EH (cell line): ENCODE data around the gene LIN52.

Experiments used
- DNase-seq: peaks from one replicate; pipeline ENCODE4 v3.0.0-alpha.2; 2015; ENCODE audit warnings: low read depth

Gene LIN52, protein sequence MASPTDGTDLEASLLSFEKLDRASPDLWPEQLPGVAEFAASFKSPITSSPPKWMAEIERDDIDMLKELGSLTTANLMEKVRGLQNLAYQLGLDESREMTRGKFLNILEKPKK

DNA sequence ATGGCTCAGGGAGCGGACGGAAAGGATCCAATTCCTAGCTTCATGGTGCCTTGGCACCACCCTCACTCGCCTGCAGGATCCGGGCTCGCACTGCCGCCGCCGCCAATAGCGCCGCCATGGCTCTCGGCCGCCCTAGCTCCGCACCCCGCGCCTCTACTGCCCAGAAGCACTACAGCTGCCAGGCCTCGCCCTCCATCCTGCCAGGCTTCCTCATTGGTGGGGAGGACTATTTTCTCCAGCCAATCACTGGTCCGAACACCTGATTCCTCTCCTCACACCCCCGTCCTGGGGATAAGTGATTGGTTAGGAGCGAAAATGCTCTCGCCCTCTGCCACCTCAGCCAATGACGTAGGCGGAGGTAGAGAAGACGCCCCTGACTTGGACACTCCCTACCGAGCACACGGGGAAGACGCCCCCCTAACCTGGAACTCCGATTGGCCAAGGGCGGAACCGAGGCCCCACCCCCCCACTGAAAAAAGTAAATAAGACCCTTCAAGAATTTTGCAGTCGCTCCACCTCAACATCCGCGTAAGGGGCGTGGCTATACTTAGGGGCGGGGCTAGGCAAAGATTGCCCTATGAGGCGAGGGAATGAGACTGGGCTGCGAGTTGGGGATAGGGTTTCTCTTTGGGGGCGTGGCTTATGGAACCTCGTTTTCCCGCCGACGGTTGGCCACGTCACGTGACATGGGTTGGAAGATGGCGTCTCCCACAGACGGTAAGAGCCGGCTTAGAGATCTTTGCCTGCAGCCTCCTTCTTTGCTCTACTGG lies at the start of gene LIN52, which contains the start of gene ALDH6A1:
LIN52 (plus strand) TSS at position 680 of the 770 bp plus-strand sequence; CDS start at position 699, 19 bp downstream.
ALDH6A1 (minus strand) TSS at position 177 of the 770 bp plus-strand sequence; CDS start at position 118, 59 bp downstream.
- peak; percentile 100 for DNase-seq

- DNase-seq, result peak; percentile 65
These were observed 49.2 kb upstream of the LIN52 start for GRCh38 chr14:74035556-74035955.

DNA sequence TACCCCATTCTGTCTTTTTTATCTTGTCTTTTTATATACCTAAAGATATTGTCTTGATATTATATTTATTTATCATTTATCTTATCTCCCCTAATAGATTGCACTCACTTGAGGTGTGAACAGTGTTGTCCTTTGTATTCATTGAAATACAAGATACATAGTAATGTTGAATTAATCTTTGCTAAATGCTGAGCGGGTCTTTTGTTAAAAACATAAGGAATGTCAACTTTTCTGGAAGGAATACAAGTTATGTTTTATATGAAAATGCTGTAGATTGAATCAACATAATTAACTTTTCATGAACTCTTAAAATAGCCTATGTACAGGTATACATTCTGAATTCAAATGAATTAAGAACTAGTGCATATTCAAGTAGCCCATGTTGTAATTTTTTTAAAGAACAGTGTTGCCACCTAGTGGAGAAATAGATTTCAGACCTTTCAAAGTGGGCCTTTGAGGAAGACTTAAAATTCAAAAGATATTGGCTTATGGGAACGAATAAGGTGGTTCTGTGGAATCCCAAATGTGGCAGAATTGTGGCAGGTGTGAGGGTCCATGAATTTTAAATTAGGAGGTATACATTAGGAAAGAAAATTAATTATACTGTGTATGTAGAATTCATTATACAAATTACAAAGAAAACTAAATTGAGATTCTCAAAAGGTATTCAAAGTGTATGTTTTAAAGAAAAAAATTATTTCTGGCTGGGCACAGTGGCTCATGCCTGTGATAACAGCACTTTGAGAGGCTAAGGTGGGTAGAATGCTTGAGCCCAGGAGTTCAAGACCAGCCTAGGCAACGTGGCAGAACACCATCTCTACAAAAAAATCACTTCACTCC lies 46.5 kb upstream of the LIN52 start:
- peak; percentile 62 for DNase-seq

DNA sequence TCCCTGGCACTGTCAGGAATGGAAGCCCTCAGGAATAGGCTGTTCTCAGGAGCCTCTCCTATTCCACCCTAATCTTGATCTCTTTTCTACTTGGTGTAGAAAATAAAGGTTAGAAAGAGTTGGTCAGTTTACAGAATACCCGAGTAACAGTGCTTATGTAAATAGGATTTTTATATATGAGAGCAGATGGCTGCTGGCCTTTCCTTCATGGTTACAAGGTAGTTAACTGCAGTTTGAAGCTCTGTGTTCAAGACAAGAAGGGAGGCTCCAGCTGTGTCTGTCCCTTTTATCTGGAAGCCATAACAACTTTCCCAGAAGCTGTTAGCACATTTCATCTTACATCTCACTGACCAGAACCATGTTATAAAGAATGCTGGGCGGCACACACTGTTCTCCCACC lies 42.5 kb upstream of the LIN52 start:
- no peak for DNase-seq

DNA sequence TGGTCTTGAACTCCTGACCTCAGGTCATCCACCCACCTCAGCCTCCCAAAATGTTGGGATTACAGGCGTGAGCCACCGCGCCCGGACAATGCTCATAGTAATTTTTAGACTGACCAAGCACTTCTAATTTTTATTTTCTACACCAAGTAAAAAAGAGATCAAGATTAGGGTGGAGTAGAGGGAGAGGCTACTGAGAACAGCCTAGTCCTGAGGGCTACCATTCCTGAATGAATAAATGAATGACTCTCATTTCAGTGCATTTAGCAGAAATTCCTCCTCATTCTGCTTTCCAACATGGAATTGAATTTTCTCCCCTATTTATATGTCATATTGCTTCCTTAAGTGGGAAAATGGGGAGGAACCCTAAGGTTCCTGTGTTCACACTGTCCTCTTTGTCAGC lies 39.2 kb upstream of the LIN52 start:
- DNase-seq, result no peak

- no peak for DNase-seq
These were observed 36.5 kb upstream of the LIN52 start for GRCh38 chr14:74048281-74048680.

GRCh38 chr14:74049876-74050495 lies 34.8 kb upstream of the LIN52 start:
- no peak for DNase-seq

DNA sequence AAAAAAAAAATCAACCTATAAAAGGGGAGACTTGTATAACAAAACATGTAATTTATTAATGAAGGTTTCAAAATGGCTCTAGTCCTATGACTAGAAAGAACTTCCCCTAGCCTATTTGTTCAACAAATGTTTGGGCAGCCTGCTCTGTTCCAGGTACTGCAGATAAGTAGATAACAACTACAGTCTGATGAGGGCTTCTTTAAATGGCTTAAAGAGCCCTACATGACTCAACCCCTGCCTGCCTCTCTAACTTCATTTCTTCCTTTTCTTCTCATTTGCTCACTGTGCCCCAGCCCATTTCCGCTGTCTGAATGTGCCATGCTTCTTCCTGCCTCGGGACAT lies 22.0 kb upstream of the LIN52 start:
- no peak for DNase-seq

DNA sequence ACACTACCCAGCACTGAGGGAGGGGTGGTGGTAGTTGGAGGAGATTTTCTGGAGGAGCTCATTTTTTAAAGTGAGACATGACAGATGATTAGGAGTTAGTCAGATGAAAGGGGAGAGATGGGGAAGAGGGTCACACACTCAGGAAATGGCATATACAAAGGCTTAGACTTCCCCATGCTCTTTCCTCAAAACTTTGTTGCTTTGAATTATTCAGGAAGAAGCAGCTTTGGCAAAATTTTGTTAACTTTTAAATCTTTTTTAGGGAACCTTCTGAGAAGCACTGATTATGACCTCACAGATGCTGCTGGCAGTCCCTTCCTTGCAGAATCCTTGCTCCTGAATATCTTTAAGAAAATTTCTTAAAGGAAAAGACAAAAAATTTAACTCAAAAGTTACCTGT lies 20.3 kb upstream of the LIN52 start:
- no peak for DNase-seq

- DNase-seq, result peak; percentile 17
These were observed 19.9 kb upstream of the LIN52 start for GRCh38 chr14:74064883-74065282.

- no peak for DNase-seq
These were observed 18.8 kb upstream of the LIN52 start for GRCh38 chr14:74065746-74066575.

DNA sequence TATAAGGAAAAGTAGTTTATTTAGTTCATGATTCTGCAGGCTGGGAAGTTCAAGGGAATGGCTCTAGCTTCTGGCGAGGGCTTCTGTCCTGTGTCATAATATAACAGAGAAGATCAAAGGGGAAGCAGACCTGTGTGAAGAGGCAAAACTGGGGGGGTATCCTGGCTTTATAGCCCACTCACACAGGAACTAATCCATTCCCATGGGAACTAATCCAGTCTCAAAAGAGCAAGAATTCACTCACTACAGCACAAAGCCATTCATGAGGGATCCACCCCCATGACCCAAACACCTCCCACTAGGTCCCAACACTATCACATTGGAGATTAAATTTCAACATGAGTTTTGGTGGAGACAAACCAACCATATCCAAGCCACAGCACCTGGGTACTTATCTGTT lies 7.4 kb upstream of the LIN52 start:
- DNase-seq, result no peak

DNA sequence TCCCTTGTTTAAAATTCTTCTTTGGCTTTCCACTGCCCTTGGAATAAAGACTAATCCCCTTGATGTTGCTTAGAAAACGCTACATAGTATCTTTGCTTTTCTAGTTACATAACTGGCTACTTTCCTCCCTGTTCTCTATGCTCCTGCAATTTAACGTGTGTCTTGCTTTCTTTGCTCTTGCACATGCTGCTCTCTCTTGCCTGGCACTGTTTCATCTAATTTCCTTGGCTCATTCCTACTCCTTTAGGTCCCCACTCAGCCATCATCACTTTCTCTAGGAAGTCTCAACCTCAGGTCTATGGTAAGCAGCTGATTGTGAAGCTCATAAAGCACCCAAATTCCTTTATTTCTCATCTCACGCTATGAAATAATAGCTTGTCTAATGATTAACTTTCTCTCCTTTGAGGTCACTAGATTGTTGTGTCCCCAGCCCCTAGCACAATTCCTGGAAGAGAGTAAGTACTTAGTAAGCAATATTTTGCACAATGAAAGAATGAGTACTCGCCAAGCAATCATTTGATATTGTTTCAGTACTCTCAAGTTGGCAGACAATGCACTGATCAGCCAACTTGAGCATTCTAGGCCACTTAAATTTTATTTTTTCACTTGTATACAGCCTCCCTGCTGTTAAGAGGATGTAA lies 3.8 kb upstream of the LIN52 start:
- DNase-seq, result no peak

DNA sequence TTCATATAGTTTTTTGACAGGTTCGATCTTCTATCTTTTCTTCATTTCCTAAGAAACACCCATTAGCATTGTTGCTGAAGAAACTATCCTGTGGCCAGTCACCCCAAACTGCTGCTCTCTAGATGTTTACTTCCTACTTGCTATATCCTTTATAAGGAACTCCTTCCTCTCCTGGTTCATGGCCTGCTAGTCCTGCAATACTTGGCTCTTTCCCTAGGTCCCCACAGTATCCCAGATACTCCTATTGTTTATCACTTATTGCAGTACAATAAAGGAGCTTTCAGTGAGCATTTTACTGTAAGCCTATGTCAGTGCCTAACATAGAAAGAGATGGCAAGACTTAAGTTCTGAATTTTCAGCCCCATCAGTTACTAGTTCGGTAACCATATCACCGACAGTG lies 3.3 kb upstream of the LIN52 start:
- no peak for DNase-seq

DNA sequence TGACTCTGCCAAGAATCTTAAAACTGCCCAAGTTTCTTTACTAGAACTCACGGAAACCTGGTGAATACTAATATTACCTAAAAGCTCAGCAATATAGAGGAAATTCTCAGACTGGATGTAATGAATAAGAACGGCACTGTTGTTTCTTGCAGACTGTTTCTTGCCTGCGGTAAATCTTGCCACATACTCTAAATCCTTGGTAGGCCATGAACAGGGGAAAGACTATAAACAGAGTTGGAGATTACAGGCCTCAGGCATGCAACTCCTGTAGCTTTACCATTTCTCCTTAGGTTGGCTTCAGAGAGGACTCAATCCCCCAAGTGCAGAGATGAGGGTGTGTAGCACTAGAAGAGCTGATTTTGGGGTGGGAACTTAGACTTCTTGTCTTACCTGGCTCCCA lies 1.6 kb upstream of the LIN52 start:
- peak; percentile 6 for DNase-seq

- no peak for DNase-seq
These were observed 926 bp upstream of the LIN52 start for GRCh38 chr14:74083784-74084276.

DNA sequence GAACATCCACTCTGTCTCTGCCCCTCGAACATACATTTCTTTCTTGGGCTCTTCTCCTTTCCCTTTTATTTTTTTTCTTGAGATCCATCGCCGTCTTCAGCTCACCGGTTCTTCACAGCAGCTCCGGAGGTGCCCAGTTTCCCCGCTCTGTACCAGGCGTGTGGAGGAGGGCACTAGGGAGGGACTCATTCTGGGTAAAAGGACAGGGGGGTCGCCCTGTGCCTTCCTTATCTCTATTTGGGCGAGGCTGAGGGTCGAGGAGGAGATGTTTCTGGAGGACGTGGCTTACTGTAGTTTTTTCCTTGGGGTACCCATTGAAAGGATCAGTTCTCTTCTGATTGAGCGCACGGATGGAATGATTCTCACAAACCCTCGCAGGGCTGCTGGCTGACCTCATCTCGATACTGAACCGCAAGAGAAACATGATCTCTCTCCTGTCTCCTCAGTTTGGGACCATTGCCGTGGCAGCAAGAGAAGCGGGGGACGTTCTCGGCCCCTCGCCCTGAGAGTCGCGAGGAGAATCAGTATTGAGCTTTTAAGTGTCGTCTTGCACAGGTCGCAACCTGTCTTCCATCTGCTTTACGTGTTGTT lies 386 bp downstream of the LIN52 start:
- DNase-seq, result peak; percentile 57

DNA sequence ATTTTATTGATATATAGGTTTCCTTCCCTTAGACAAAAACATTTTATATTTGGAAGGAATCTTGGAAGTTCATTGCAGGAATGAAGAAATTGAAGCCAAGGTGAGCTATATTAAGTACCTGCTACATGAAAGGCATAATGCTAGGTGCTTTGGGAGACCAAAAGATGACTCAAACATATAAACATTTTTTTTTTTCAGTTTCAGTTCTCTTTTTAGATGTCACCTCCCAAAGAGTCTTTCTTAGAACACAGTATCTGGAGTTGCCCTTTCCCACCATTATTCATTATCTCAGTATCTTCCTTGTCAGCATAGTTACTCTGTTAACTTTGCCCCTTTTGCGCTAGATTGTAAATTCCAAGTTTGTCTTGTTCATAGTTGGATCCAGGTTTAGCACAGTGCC lies 1.1 kb downstream of the LIN52 start:
- no peak for DNase-seq

GRCh38 chr14:74089251-74090020 lies 4.7 kb downstream of the LIN52 start:
- DNase-seq, result no peak

DNA sequence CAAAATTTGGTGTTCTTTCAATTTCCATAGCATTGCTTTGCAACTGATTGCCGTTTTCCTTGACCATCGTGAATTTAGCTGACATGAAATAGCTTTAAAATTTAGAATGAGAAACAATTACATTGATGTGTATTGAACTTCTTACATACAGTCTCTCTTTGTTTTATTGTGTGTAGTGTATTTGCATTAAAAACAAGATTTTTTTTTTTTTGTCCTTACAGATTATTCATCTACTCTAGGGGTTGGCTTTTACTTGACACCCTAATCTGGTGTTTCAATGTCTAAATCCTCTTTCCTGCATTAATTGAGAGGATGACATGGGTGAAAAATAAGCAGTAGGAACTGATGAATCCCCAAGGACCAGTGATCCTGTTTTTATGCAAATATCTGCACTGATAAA lies 20.6 kb downstream of the LIN52 start:
- no peak for DNase-seq
